ENCODE results near the gene LAMA1.

- TF ChIP-seq POLR2A (IDR thresholded peaks at IDR 0.05; ENCODE audit: low read depth, low read length) (no peak), POLR2AphosphoS5 (IDR thresholded peaks at IDR 0.05; ENCODE audit: low read depth, low read length) (no peak), POU2F2 (IDR thresholded peaks at IDR 0.05; ENCODE audit: low read depth, low read length) (no peak)
Observed at GRCh38 chr18:6956999-6957398, 160.6 kb downstream of the LAMA1 start.

Measured in GM12891 (cell line).